ENCODE measurements around the gene DHRS2. TPM values are rescaled to one million over a fixed set of nuclear protein-coding genes. Genes with fewer than 3 reads are reported as not detected.

Gene DHRS2
- total RNA-seq, 2 donors from 2014 or later: 1.3 to 3.3 TPM

DNA sequence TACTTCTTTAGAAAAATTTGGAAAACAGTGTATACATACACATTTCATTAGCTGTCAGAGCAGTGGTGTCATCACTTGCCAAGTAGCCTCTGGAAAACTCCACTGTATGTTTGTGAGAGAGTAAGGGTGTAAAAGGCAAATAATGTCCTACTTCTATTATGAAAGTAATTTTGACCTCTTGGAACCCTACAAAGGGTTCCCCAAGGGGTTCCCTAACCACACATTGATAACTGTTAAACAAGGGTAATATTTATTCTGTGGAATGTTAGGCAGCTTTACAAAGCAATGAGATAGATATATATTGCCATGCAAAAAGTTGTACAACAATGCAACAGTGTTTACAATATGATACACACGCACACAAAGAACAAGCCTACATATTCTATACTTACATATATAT lies 18.6 kb upstream of the DHRS2 start:
- no peaks in the 10 kb centered on the region for H3K27me3 ChIP-seq
- intact Hi-C loops (cut with DNase I): no loop called here
- no peak for TF ChIP-seq POLR2A (IDR thresholded peaks at IDR 0.05)
- TF ChIP-seq, protein P1, sequence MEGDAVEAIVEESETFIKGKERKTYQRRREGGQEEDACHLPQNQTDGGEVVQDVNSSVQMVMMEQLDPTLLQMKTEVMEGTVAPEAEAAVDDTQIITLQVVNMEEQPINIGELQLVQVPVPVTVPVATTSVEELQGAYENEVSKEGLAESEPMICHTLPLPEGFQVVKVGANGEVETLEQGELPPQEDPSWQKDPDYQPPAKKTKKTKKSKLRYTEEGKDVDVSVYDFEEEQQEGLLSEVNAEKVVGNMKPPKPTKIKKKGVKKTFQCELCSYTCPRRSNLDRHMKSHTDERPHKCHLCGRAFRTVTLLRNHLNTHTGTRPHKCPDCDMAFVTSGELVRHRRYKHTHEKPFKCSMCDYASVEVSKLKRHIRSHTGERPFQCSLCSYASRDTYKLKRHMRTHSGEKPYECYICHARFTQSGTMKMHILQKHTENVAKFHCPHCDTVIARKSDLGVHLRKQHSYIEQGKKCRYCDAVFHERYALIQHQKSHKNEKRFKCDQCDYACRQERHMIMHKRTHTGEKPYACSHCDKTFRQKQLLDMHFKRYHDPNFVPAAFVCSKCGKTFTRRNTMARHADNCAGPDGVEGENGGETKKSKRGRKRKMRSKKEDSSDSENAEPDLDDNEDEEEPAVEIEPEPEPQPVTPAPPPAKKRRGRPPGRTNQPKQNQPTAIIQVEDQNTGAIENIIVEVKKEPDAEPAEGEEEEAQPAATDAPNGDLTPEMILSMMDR (IDR thresholded peaks at IDR 0.05): no peak
- H3K4me1 ChIP-seq: peaks cover 62% of the 10 kb centered on the region
- ATAC-seq: no peak
- no peak for DNase-seq
- WGBS, 2 donors: 83 to 84% methylated on average over 1 of the region's 1 CpG
- no peak overlapping the region for H3K27ac ChIP-seq
- H3K36me3 ChIP-seq (replicated peaks in 1 of 2; ENCODE audit: insufficient read depth in 1 of 2, low read depth in 2 of 2): no peaks in the 10 kb centered on the region
- H3K4me3 ChIP-seq: no peak overlapping the region
- H3K9me3 ChIP-seq: no peaks in the 10 kb centered on the region

DNA sequence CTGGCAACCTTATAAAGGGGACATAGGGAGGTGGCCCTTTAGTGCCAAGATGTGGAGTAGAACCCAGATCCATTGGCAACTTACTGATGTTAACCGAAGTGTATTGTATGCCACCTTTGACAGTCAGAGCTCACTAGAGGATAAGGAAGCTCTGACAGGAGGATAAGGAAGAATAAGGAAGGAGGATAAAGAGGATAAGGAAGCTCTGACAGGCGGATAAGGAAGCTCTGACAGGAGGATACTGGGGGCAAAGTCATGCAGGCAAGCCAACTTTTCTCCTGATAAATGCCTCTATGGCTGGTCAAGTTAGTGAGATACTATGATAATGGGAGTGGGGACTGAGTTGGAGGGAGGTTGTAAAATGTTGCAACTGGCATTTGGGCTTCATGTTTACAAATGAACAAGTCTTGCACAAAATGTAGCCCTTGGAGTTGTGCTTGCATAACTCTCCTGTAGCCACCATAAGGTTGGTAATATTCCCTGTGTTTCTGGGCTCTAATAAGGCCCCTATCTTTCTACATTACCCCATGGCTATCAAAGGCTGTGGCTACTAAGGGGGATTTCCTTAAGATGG lies 17.7 kb upstream of the DHRS2 start:
- ATAC-seq: no peak
- H3K9me3 ChIP-seq: no peaks in the 10 kb centered on the region
- DNase-seq: no peak
- H3K36me3 ChIP-seq (replicated peaks in 1 of 2; ENCODE audit: insufficient read depth in 1 of 2, low read depth in 2 of 2): no peaks in the 10 kb centered on the region
- peaks cover 59% of the 10 kb centered on the region for H3K4me1 ChIP-seq
- no peaks in the 10 kb centered on the region for H3K27me3 ChIP-seq
- H3K4me3 ChIP-seq: no peak overlapping the region
- intact Hi-C loops (cut with DNase I): no loop called here
- WGBS, 2 donors: 87 to 88% methylated on average over 2 of the region's 2 CpGs
- H3K27ac ChIP-seq: no peak overlapping the region
- no peak for TF ChIP-seq POLR2A (IDR thresholded peaks at IDR 0.05)
- TF ChIP-seq, protein P1 (IDR thresholded peaks at IDR 0.05): no peak

DNA sequence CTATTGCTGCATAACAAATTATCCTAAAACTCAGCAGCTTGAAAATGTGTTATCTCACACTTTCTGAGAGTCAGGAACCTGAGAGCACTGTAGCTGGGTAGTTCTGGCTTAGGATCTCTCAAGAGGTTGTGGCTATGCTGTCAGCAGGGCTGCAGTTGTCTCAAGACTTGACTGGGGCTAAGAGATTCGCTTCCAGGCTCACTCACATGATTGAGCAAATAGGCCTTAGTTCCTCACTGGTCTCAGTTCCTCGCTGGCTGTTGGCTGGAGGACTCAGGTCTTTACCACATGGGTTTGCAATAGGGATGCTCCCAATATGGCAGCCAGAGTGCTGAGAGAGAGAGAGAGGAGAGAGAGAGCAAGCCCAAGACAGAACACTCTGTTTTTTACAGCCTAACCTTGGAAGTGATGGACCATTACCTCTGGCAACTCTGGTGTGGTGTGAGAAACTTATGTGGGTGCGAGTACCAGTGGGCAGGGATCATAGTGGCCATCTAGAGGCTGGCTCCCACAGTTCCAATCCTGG lies 15.9 kb upstream of the DHRS2 start:
- TF ChIP-seq, protein P1 (IDR thresholded peaks at IDR 0.05): no peak
- no peak for TF ChIP-seq POLR2A (IDR thresholded peaks at IDR 0.05)
- 92 to 94% methylated on average over 3 of the region's 3 CpGs for WGBS, 2 donors
- ATAC-seq (no peak), DNase-seq (no peak)
- peaks cover 42% of the 10 kb centered on the region for H3K4me1 ChIP-seq
- no peaks in the 10 kb centered on the region for H3K27me3 ChIP-seq
- intact Hi-C loops (cut with DNase I): no loop called here
- peak overlapping the region in 2 of 4 donors; percentile 74 to 91 for H3K27ac ChIP-seq
- no peaks in the 10 kb centered on the region for H3K9me3 ChIP-seq
- no peaks in the 10 kb centered on the region for H3K36me3 ChIP-seq (replicated peaks in 1 of 2; ENCODE audit: insufficient read depth in 1 of 2, low read depth in 2 of 2)
- H3K4me3 ChIP-seq: no peak overlapping the region

DNA sequence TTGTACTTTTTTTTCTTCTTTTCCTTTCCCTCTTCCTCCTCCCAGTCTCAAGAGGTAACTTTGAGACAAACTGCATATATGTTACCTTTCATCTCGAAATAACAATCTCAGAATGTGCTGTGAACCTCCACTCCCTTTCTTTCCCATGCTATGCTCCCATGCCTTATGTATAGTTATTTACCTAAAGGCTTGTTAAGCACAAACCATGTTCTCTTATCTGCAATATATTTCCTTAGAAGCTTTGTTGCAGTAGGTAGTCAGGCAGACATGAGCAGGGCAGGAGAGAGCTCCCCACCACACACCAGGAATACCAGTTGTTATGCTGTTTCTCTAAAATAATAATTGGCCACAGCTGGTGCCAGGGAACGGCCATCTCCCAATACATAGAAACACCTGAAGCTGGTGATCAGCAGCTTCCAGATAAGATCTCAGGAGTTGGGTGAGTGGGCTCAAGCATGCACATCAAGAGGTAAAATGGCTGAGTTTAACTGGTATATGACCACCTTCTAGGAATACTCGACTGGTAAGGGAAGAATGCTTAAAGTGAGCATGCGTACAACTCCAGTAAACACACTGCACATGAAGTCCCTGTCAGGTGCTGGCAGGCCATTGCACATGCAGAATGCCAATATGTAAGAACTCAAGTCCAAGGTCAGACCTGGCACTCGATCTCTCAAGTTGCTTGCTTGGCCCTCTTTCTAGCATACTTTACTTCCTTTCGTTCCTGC lies 14.8 kb upstream of the DHRS2 start:
- peak; percentile 73 to 92 (median 88) for DNase-seq
- peak; percentile 93 for ATAC-seq
- TF ChIP-seq, protein P1 (IDR thresholded peaks at IDR 0.05): no peak
- TF ChIP-seq POLR2A (IDR thresholded peaks at IDR 0.05): peak in 1 of 3 donors; percentile 11
- peaks cover 37% of the 10 kb centered on the region for H3K4me1 ChIP-seq
- no peak overlapping the region for H3K4me3 ChIP-seq
- no peaks in the 10 kb centered on the region for H3K9me3 ChIP-seq
- WGBS, 2 donors: 31 to 33% methylated on average over 6 of the region's 6 CpGs
- no peaks in the 10 kb centered on the region for H3K36me3 ChIP-seq (replicated peaks in 1 of 2; ENCODE audit: insufficient read depth in 1 of 2, low read depth in 2 of 2)
- H3K27ac ChIP-seq: peak overlapping the region; percentile 54 to 91 (median 74)
- no peaks in the 10 kb centered on the region for H3K27me3 ChIP-seq
- intact Hi-C loops (cut with DNase I): no loop called here
